ENCODE data around the gene CENPVL2. TPM values are rescaled to one million over a fixed set of nuclear protein-coding genes. Genes with fewer than 3 reads are reported as not detected.
"Not testable (repeated sequence)": the region's sequence is repeated elsewhere in the genome, so short reads cannot be mapped to it uniquely, and the experiment has no call there.

CENPVL2 gene
- total RNA-seq, 1 experiment from 2014 or later: 2.8 TPM

- H2BK12ac ChIP-seq (ENCODE audit: insufficient read length, low read depth, low read length); H4K20me1 ChIP-seq (ENCODE audit: control insufficient read depth, insufficient read depth, insufficient read length); H3K79me2 ChIP-seq (ENCODE audit: insufficient read depth, low read length); H3K4me1 ChIP-seq (ENCODE audit: insufficient read depth, low read length); H2BK120ac ChIP-seq (ENCODE audit: low read depth, low read length, poor library complexity, severe bottlenecking); H2BK5ac ChIP-seq (ENCODE audit: insufficient read length, low read length); H3K9me3 ChIP-seq (ENCODE audit: control insufficient read depth, low read depth, low read length); H3T11ph ChIP-seq (ENCODE audit: low read length); H2AK5ac ChIP-seq (ENCODE audit: insufficient read length, low read length); H4K8ac ChIP-seq (replicated peaks; ENCODE audit: insufficient read length, low read depth, low read length); H2BK20ac ChIP-seq (ENCODE audit: low read depth, low read length, poor library complexity, severe bottlenecking); DNase-seq; H3K18ac ChIP-seq (ENCODE audit: insufficient read length, low read depth, low read length); H3K4me1 Mint-ChIP-seq; H3K4ac ChIP-seq (ENCODE audit: low read depth, low read length); H3K36me3 Mint-ChIP-seq (ENCODE audit: insufficient read depth in 1 of 3, low read depth in 3 of 3); H3K4me2 ChIP-seq (ENCODE audit: insufficient read depth, insufficient read length, low read length); H3K23ac ChIP-seq (ENCODE audit: insufficient read length, low read depth, low read length); H3K27ac ChIP-seq (ENCODE audit: insufficient read length, low read depth, low read length); H3K9ac ChIP-seq (ENCODE audit: extremely low read depth, insufficient read length, low read length); H3K27ac Mint-ChIP-seq; H3K56ac ChIP-seq (ENCODE audit: insufficient read length, low read depth, low read length); H2AFZ ChIP-seq (ENCODE audit: low read length); H3K27me3 ChIP-seq (ENCODE audit: insufficient read depth, low read length); H3K9me3 Mint-ChIP-seq; H3K27me3 Mint-ChIP-seq (ENCODE audit: low read depth); H4K5ac ChIP-seq (ENCODE audit: insufficient read length, low read depth, low read length); H3K23me2 ChIP-seq (ENCODE audit: insufficient read length, low read depth, low read length, poor library complexity, severe bottlenecking); H3K79me1 ChIP-seq (ENCODE audit: insufficient read depth, low read depth, low read length, poor library complexity, severe bottlenecking); H4K91ac ChIP-seq (ENCODE audit: insufficient read length, low read depth, low read length); H3K4me3 Mint-ChIP-seq; H2BK15ac ChIP-seq (ENCODE audit: low read depth, low read length); H3K14ac ChIP-seq (ENCODE audit: insufficient read depth, low read length): not testable (repeated sequence)
- no CpG with 5 or more reads among the region's 87 CpGs for WGBS (ENCODE audit: extremely low coverage, insufficient read length, low lambda C conversion rate)
These were observed 27.9 kb upstream of the CENPVL2 start, which contains the start of gene CENPVL1 for GRCh38 chrX:51710277-51711164. TSS of gene CENPVL1 (plus strand) at chrX:51710512. CDS start at chrX:51710512, 0 bp downstream.

Measured in H9 (cell line).